ENCODE measurements around the gene ACTA1. TPM values are rescaled to one million over a fixed set of nuclear protein-coding genes. Genes with fewer than 3 reads are reported as not detected.
A peak's percentile ranks its signal among the peaks of the same experiment; 100 is the strongest.
"Not testable (repeated sequence)": the region's sequence is repeated elsewhere in the genome, so short reads cannot be mapped to it uniquely, and the experiment has no call there.

Gene ACTA1
- total and polyA plus RNA-seq, 9 of the 15 experiments (the other 6 are each of a cell fraction or from before 2014, with no cell fraction given), result 0.07 to 0.36 TPM; not detected in 7

DNA sequence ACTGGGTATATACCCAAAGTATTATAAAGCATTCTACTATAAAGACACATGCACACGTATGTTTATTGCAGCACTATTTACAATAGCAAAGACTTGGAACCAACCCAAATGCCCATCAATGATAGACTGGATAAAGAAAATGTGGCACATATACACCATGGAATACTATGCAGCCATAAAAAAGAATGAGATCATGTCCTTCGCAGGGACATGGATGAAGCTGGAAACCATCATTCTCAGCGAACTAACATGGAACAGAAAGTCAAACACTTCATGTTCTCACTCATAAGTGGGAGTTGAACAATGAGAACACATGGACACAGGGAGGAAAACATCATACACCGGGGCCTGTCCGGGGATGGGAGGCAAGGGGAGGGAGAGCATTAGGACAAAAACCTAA lies 39.4 kb downstream of the ACTA1 start:
- H3K36me3 ChIP-seq (ENCODE audit: control insufficient read depth, insufficient read depth, low read length); H4K20me1 ChIP-seq (replicated peaks; ENCODE audit: control insufficient read depth, insufficient read depth, low read length); H3K4me3 ChIP-seq; intact Hi-C loops (cut with micrococcal nuclease); in situ Hi-C loops (cut with MboI); H3K27ac ChIP-seq (ENCODE audit: extremely low read depth, low read depth, low read length); DNase-seq (ENCODE audit: extremely low read depth in 1 of 4, low spot score in 3 of 4); H3K4me1 ChIP-seq (replicated peaks in 1 of 2; ENCODE audit: control insufficient read depth in 2 of 2, insufficient read depth in 2 of 2, low read length in 2 of 2); H2AFZ ChIP-seq (ENCODE audit: low read depth, low read length); BruUV-seq (replicated peaks); H3K9ac ChIP-seq (ENCODE audit: insufficient read depth in 1 of 2, low read depth in 2 of 2, low read length in 2 of 2); H3K9me1 ChIP-seq (ENCODE audit: control insufficient read depth, insufficient read depth, low read length); H3K79me2 ChIP-seq (ENCODE audit: control insufficient read depth, insufficient read depth, low read length); FAIRE-seq; H3K9me3 ChIP-seq (replicated peaks; ENCODE audit: control insufficient read depth, insufficient read depth, low read depth, low read length); H3K4me2 ChIP-seq (ENCODE audit: insufficient read depth, low read length); ATAC-seq; CTCF ChIA-PET (ENCODE audit: low intra/inter-chr PET ratio): not testable (repeated sequence)
- TF ChIP-seq ZNF146 (CRISPR knock-in tag; IDR thresholded peaks at IDR 0.05; ENCODE audit: unreplicated experiment), result peak; percentile 72
- 3% methylated on average over 5 of the region's 5 CpGs for WGBS (ENCODE audit: insufficient coverage, low coverage, missing lambda C conversion rate)
- peaks cover 47 to 66% of the 10 kb centered on the region in 2 experiments for H3K27me3 ChIP-seq (ENCODE audit: control insufficient read depth in 2 of 2, insufficient read depth in 2 of 2, low read length in 2 of 2)
- POLR2A ChIA-PET, result interaction anchor here (0.6 kb wide), 1 partner anchor 956 kb away, joined by 3 read pairs; no protein-coding TSS in a partner anchor

DNA sequence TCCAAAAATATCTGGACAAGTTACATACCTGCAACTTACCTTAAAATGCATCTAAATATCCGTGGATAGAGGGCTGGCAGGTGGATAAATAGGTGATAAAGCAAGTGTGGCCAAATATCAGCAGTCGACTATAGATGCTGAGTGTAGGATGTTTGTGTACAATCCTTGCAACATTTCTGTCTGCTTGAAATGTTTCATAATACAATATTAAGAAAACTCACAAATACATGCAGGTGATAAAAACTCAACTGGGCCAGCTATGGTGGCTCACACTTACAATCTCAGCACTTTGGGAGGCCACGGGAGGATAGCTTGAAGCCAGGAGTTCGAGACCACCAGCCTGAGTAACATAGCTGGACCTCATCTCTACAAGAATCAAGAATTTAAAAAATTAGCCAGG lies 41.0 kb downstream of the ACTA1 start:
- FAIRE-seq (no peak), DNase-seq (ENCODE audit: extremely low read depth in 1 of 4, low spot score in 3 of 4) (no peak), ATAC-seq (no peak)
- no peak overlapping the region for H2AFZ ChIP-seq (ENCODE audit: low read depth, low read length)
- BruUV-seq (replicated peaks), result no TSS peak
- no peaks in the 10 kb centered on the region; a peak in 1 of 5 replicates for H3K4me1 ChIP-seq (replicated peaks in 1 of 2; ENCODE audit: control insufficient read depth in 2 of 2, insufficient read depth in 2 of 2, low read length in 2 of 2)
- CTCF ChIA-PET (ENCODE audit: low intra/inter-chr PET ratio), result no interaction called here
- under 1% methylated on average over 4 of the region's 4 CpGs for WGBS (ENCODE audit: insufficient coverage, low coverage, missing lambda C conversion rate)
- no peak overlapping the region for H3K27ac ChIP-seq (ENCODE audit: extremely low read depth, low read depth, low read length)
- no peaks in the 10 kb centered on the region for H4K20me1 ChIP-seq (replicated peaks; ENCODE audit: control insufficient read depth, insufficient read depth, low read length)
- POLR2A ChIA-PET, result interaction anchor here (1.0 kb wide), 1 partner anchor 33 kb away, joined by 3 read pairs; no protein-coding TSS in a partner anchor
- no peak overlapping the region for H3K9ac ChIP-seq (ENCODE audit: insufficient read depth in 1 of 2, low read depth in 2 of 2, low read length in 2 of 2)
- no peaks in the 10 kb centered on the region for H3K36me3 ChIP-seq (ENCODE audit: control insufficient read depth, insufficient read depth, low read length)
- in situ Hi-C loops (cut with MboI), result no loop called here
- H3K9me1 ChIP-seq (ENCODE audit: control insufficient read depth, insufficient read depth, low read length), result no peaks in the 10 kb centered on the region
- H3K4me2 ChIP-seq (ENCODE audit: insufficient read depth, low read length), result no peak overlapping the region
- H3K27me3 ChIP-seq (ENCODE audit: control insufficient read depth in 2 of 2, insufficient read depth in 2 of 2, low read length in 2 of 2), result peaks cover 49 to 66% of the 10 kb centered on the region in 2 experiments
- no peak overlapping the region for H3K4me3 ChIP-seq
- TF ChIP-seq FOXP4 (CRISPR knock-in tag; IDR thresholded peaks at IDR 0.05; ENCODE audit: borderline replicate concordance), result no peak
- TF ChIP-seq ZFPM2 (CRISPR knock-in tag; IDR thresholded peaks at IDR 0.05), result no peak
- no peak for TF ChIP-seq ZNF41 (CRISPR knock-in tag; conservative IDR thresholded peaks at IDR 0.05)
- no peaks in the 10 kb centered on the region for H3K79me2 ChIP-seq (ENCODE audit: control insufficient read depth, insufficient read depth, low read length)
- intact Hi-C loops (cut with micrococcal nuclease), result no loop called here
- H3K9me3 ChIP-seq (replicated peaks; ENCODE audit: control insufficient read depth, insufficient read depth, low read depth, low read length), result no peaks in the 10 kb centered on the region

All from K562 (cell line).